Neural progenitor cell (in vitro differentiated cells): ENCODE results near the gene MBIP. TPM values are rescaled to one million over a fixed set of nuclear protein-coding genes. Genes with fewer than 3 reads are reported as not detected.

ENCODE experiments used
- DNase-seq: peaks from one replicate; pipeline ENCODE4 v3.0.0-alpha.2; 2016; ENCODE audit warnings: low spot score
- H2AFZ ChIP-seq: fragments of 200-600 bp; sonication (generic); replicated peaks from 2 replicates; pipeline ENCODE4 v1.6.1; 2016; ENCODE audit warnings: antibody characterized with exemption
- H3F3A ChIP-seq: fragments of 200-600 bp; sonication (generic); 2 replicates; pipeline ENCODE4 v1.6.1; 2016; ENCODE audit warnings: antibody characterized with exemption, low read depth
- H3K27ac ChIP-seq: fragments of 200-600 bp; sonication (generic); 2 replicates; pipeline ENCODE4 v1.5.1; 2016; ENCODE audit warnings: mild to moderate bottlenecking
- H3K27me3 ChIP-seq: fragments of 200-600 bp; sonication (generic); 2 replicates; pipeline ENCODE4 v1.6.1; 2016; ENCODE audit warnings: mild to moderate bottlenecking, moderate library complexity
- H3K36me3 ChIP-seq: fragments of 200-600 bp; sonication (generic); 2 replicates; pipeline ENCODE4 v1.5.1; 2016
- H3K4me1 ChIP-seq: fragments of 200-600 bp; sonication (generic); 2 replicates; pipeline ENCODE4 v1.6.1; 2016; ENCODE audit warnings: mixed run types
- H3K4me2 ChIP-seq: fragments of 200-600 bp; sonication (generic); 2 replicates; pipeline ENCODE4 v1.6.1; 2016
- H3K4me3 ChIP-seq: fragments of 200-600 bp; sonication (generic); 2 replicates; pipeline ENCODE4 v1.5.1; 2016
- H3K79me2 ChIP-seq: fragments of 200-600 bp; sonication (generic); 2 replicates; pipeline ENCODE4 v1.6.1; 2016; ENCODE audit warnings: low read depth
- H3K9ac ChIP-seq: fragments of 200-600 bp; sonication (generic); 2 replicates; pipeline ENCODE4 v1.6.1; 2016
- H3K9me3 ChIP-seq: fragments of 200-600 bp; sonication (generic); 2 replicates; pipeline ENCODE4 v1.5.1; 2016; ENCODE audit warnings: low read depth
- H4K20me1 ChIP-seq: fragments of 200-600 bp; sonication (generic); 2 replicates; pipeline ENCODE4 v1.6.1; 2016; ENCODE audit warnings: low read depth
- H3K27ac Mint-ChIP-seq: 3 replicates; pipeline ENCODE4 v1.8.0; 2021; ENCODE audit warnings: mixed read lengths
- H3K27me3 Mint-ChIP-seq: 2 replicates; pipeline ENCODE4 v1.8.0; 2022; ENCODE audit warnings: low read depth, mild to moderate bottlenecking, inconsistent platforms, moderate library complexity, mixed read lengths; ENCODE audit not compliant: insufficient read depth
- H3K36me3 Mint-ChIP-seq: 3 replicates; pipeline ENCODE4 v1.8.0; 2021; ENCODE audit warnings: mixed read lengths
- H3K4me1 Mint-ChIP-seq: 3 replicates; pipeline ENCODE4 v1.8.0; 2021; ENCODE audit warnings: mixed read lengths
- H3K4me3 Mint-ChIP-seq: 3 replicates; pipeline ENCODE4 v1.8.0; 2021; ENCODE audit warnings: mild to moderate bottlenecking, moderate library complexity, mixed read lengths
- H3K9me3 Mint-ChIP-seq: 3 replicates; pipeline ENCODE4 v1.8.0; 2020; ENCODE audit warnings: mixed read lengths
- EZH2 ChIP-seq: fragments of 200-600 bp; sonication (generic); IDR thresholded peaks from 2 replicates; pipeline ENCODE4 v1.6.1; 2017; ENCODE audit warnings: antibody characterized with exemption, mild to moderate bottlenecking, moderate library complexity
- EZH2phosphoT487 ChIP-seq: fragments of 200-600 bp; sonication (generic); IDR thresholded peaks from 2 replicates; pipeline ENCODE4 v1.6.1; 2017; ENCODE audit warnings: antibody characterized with exemption
- total RNA-seq: library from RNA; depleted of rRNA; stranded (reverse); fragments of >200 nt; gene quantifications from 2 replicates; pipeline ENCODE4 v1.2.3, GENCODE V29; 2015; ENCODE audit warnings: low replicate concordance
- TF ChIP-seq, protein P1 (sequence below): fragments of 200-600 bp; sonication (generic); IDR thresholded peaks from 2 replicates; pipeline ENCODE4 v1.5.1; 2017; ENCODE audit warnings: antibody characterized with exemption, mild to moderate bottlenecking

MBIP gene
- total RNA-seq, 1 donor from 2014 or later, result 49.7 TPM

DNA sequence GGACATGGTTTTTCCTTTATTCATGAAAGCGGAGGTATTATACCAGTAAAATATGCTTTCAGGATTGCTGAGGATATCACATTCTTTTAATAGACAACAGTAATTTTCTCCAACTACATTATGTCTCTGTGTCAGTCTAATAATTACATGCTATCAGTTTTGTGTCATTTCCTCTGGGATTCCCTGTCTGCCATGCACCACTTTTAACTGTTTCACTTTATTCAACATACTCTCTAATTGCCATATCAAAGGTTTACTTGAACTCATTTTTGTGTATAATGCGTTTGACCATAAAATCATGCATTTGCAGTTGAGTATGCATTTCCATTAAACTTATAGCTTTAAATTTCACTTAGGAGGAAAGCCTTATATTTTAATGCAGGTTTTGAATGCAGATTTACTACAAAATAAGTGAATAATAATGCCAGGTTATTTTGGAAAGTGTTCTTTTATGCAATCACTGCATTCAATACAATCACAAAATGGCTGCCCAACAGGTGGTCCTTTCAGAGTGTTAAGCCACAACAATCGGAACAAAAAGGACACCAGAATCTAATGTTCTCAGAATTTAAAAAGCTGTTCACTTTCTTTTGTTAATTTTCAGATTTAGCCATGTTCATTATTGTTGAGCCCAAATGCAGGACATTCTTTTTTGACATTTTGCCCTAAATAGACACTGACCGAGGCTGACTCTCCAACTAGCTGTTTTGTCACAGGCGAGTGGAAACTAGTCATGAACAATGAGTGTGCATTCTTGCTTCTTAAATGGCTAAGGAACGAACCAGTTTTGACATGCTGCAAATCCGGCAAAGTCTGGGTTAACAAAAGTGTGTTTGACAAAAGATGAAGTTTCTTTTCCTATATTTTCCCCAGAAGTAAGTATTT, 40.9 kb downstream of the MBIP start:
- H3K79me2 ChIP-seq, result no peaks in the 10 kb centered on the region
- no peaks in the 10 kb centered on the region for H4K20me1 ChIP-seq
- Mint-ChIP-seq H3K4me3 (peak overlapping the region; percentile 63), H3K27me3 (peaks cover 3% of the 10 kb centered on the region), H3K9me3 (no peaks in the 10 kb centered on the region), H3K4me1 (peaks cover 58% of the 10 kb centered on the region), H3K36me3 (no peaks in the 10 kb centered on the region), H3K27ac (peak overlapping the region; percentile 95)
- H3K4me3 ChIP-seq, result no peak overlapping the region
- DNase-seq, result peak; percentile 81
- peak overlapping the region; percentile 89 for H3K27ac ChIP-seq
- H3K4me2 ChIP-seq, result peak overlapping the region; percentile 60
- H3F3A ChIP-seq, result peaks cover 49% of the 10 kb centered on the region
- no peaks in the 10 kb centered on the region for H3K27me3 ChIP-seq
- peaks cover 3% of the 10 kb centered on the region for H3K36me3 ChIP-seq
- H3K4me1 ChIP-seq, result peaks cover 69% of the 10 kb centered on the region
- H3K9me3 ChIP-seq, result no peaks in the 10 kb centered on the region
- TF ChIP-seq EZH2, result no peak
- TF ChIP-seq, protein P1, sequence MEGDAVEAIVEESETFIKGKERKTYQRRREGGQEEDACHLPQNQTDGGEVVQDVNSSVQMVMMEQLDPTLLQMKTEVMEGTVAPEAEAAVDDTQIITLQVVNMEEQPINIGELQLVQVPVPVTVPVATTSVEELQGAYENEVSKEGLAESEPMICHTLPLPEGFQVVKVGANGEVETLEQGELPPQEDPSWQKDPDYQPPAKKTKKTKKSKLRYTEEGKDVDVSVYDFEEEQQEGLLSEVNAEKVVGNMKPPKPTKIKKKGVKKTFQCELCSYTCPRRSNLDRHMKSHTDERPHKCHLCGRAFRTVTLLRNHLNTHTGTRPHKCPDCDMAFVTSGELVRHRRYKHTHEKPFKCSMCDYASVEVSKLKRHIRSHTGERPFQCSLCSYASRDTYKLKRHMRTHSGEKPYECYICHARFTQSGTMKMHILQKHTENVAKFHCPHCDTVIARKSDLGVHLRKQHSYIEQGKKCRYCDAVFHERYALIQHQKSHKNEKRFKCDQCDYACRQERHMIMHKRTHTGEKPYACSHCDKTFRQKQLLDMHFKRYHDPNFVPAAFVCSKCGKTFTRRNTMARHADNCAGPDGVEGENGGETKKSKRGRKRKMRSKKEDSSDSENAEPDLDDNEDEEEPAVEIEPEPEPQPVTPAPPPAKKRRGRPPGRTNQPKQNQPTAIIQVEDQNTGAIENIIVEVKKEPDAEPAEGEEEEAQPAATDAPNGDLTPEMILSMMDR, result no peak
- TF ChIP-seq EZH2phosphoT487, result no peak
- no peak overlapping the region for H3K9ac ChIP-seq
- no peak overlapping the region for H2AFZ ChIP-seq

DNA sequence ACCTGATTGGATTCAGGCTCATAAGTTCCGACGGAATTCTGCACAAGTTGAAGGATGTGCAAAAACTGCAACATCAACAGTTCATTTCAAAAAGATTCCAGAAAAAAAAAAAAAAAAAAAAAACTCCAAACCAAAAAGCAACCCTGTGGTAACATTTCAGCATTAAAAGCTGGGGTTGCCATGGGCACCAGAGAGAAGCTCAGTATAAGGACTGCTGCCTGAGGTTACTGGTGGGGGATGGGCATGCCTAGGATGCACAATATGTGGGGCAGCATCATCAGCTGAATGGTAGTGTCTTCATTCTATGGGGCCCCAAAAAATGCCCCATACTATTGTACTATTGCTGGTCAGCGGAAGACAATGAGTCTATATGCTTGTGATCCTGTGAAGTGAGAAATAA, 44.7 kb downstream of the MBIP start:
- H3F3A ChIP-seq, result peaks cover 77% of the 10 kb centered on the region
- H3K27me3 Mint-ChIP-seq, result peaks cover 12% of the 10 kb centered on the region
- TF ChIP-seq EZH2, result no peak
- no peak for TF ChIP-seq EZH2phosphoT487
- TF ChIP-seq, protein P1, result no peak

DNA sequence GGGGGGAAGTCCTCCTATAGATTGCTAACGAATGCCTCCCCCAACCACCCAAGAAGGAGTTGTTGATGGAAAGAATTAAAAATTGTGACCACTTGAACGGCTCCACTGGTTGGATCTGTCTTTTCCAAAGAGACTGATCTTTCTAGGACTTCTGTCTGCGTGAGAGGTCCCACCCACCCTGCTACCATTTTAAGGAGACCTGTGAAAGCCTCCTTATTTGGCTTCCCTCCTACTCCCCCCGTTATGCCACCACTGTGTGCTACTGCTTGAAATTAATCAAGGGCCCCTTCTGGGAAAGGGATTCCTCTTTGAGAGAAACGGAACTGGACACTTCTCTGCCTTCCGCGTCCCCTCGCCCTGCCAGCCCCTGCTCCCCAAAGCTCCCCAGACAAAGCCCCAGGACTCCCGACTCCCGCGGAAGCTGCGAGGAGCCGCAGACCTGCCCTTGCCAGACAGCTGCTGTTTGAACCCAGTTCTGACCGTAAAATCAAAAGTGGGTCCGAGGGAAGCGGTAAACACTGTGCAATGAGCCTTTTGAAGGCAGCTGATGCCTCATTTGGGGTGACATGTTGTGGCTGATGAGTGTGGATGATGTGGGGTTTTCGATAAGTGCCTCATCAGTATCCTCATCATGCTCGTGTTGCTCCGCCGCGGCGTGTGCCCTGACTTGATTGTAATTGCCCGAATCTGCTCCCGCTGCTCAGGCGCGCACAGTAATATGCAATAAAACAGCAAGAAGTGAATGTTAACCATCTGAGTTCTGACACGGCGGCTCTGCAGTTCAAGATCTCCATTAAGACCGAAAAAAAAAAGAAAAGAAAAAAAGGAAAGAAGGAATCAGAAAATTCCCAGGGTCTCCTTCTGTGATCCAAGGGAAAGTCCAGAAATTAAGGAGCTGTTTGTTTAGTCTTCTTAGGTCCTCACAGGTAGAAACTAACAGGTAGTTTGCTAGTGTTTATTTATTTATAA, 48.2 kb downstream of the MBIP start:
- Histone ChIP-seq H3K27me3 (no peaks in the 10 kb centered on the region), H3K27ac (no peak overlapping the region), H3K4me2 (peak overlapping the region; percentile 75), H2AFZ (peak overlapping the region; percentile 61), H4K20me1 (no peaks in the 10 kb centered on the region), H3K79me2 (no peaks in the 10 kb centered on the region), H3K9ac (no peak overlapping the region), H3K4me3 (no peak overlapping the region), H3K9me3 (no peaks in the 10 kb centered on the region), H3F3A (peaks cover 77% of the 10 kb centered on the region), H3K36me3 (no peaks in the 10 kb centered on the region), H3K4me1 (peaks cover 100% of the 10 kb centered on the region)
- Mint-ChIP-seq H3K4me1 (peaks cover 83% of the 10 kb centered on the region), H3K27me3 (peaks cover 16% of the 10 kb centered on the region), H3K36me3 (no peaks in the 10 kb centered on the region), H3K4me3 (peak overlapping the region; percentile 59), H3K27ac (no peak overlapping the region), H3K9me3 (no peaks in the 10 kb centered on the region)
- no peak for DNase-seq
- TF ChIP-seq EZH2 (no peak), EZH2phosphoT487 (no peak)

More for the DNA sequence above, 44.7 kb downstream of the MBIP start:
- H3K4me3 ChIP-seq, result no peak overlapping the region
- no peaks in the 10 kb centered on the region for H3K79me2 ChIP-seq
- H3K9me3 Mint-ChIP-seq, result no peaks in the 10 kb centered on the region
- no peak overlapping the region for H2AFZ ChIP-seq
- H3K4me1 Mint-ChIP-seq, result peaks cover 69% of the 10 kb centered on the region
- H3K9me3 ChIP-seq, result no peaks in the 10 kb centered on the region
- peak; percentile 53 for DNase-seq
- H3K4me1 ChIP-seq, result peaks cover 89% of the 10 kb centered on the region
- no peak overlapping the region for H3K27ac Mint-ChIP-seq
- H3K27ac ChIP-seq, result no peak overlapping the region
- H3K4me2 ChIP-seq, result peak overlapping the region; percentile 2
- no peaks in the 10 kb centered on the region for H3K36me3 Mint-ChIP-seq
- no peak overlapping the region for H3K4me3 Mint-ChIP-seq
- H4K20me1 ChIP-seq, result no peaks in the 10 kb centered on the region
- peaks cover under 1% of the 10 kb centered on the region for H3K36me3 ChIP-seq
- H3K9ac ChIP-seq, result no peak overlapping the region
- no peaks in the 10 kb centered on the region for H3K27me3 ChIP-seq
